Endothelial cell of umbilical vein (primary cell): Measurements from ENCODE around the gene HBP1. TPM values are rescaled to one million over a fixed set of nuclear protein-coding genes. Genes with fewer than 3 reads are reported as not detected.
A peak's percentile ranks its signal among the peaks of the same experiment; 100 is the strongest.

ENCODE experiments used
- BruUV-seq: library from RNA; stranded (reverse); fragments of 400-500 nt; replicated peaks from 2 replicates; lab custom pipeline; 2021; lab: Mats Ljungman, UMichigan
- CTCF ChIA-PET: fragments of 300-600, 350-600 bp; sonication (Branson Sonifier 250); formaldehyde crosslinking; loops from one replicate; lab custom pipeline; 2021; ENCODE audit warnings: antibody characterized with exemption, inconsistent platforms; lab: Charles Lee
- POLR2A ChIA-PET: fragments of 300-600, 350-600 bp; sonication (Branson Sonifier 250); formaldehyde crosslinking; loops from one replicate; lab custom pipeline; 2021; ENCODE audit warnings: antibody characterized with exemption, inconsistent platforms; lab: Charles Lee
- DNase-seq: peaks from one replicate; pipeline ENCODE4 v3.0.0-alpha.2; 2011; ENCODE audit warnings: low read depth, low spot score
- FAIRE-seq: peaks from 2 replicates; lab custom pipeline; 2011; peaks lifted over from hg19 to GRCh38; lab: Jason Lieb, UNC
- H2AFZ ChIP-seq: 2 replicates; pipeline ENCODE4 v1.6.0; 2012; ENCODE audit warnings: low read depth, low read length, control low read depth, inconsistent platforms
- H3K27ac ChIP-seq: 2 replicates; pipeline ENCODE4 v1.5.1; 2011; ENCODE audit warnings: low read depth, mild to moderate bottlenecking, control low read depth, low read length, moderate library complexity; ENCODE audit not compliant: insufficient read depth
- H3K27me3 ChIP-seq, 2 experiments: 2 replicates each; pipeline versions ENCODE4 v1.6.0 to v1.6.1; 2011; ENCODE audit warnings: low read length in 2 of 2, mixed read lengths in 1 of 2; ENCODE audit not compliant: control insufficient read depth in 2 of 2, insufficient read depth in 2 of 2
- H3K36me3 ChIP-seq, 2 experiments: 2 replicates in 1 of 2; 3 replicates in 1 of 2; pipeline ENCODE4 v1.5.1; 2011; ENCODE audit warnings: low read length in 2 of 2, mild to moderate bottlenecking in 1 of 2, moderate library complexity in 1 of 2; ENCODE audit not compliant: control insufficient read depth in 2 of 2, insufficient read depth in 2 of 2; ENCODE audit errors: extremely low read depth in 1 of 2
- H3K4me1 ChIP-seq: 3 replicates; pipeline ENCODE4 v1.5.1; 2011; ENCODE audit warnings: mild to moderate bottlenecking, low read length; ENCODE audit not compliant: control insufficient read depth, insufficient read depth; ENCODE audit errors: extremely low read depth
- H3K4me2 ChIP-seq: 2 replicates; pipeline ENCODE4 v1.6.1; 2011; ENCODE audit warnings: low read length, control low read depth, mixed read lengths; ENCODE audit not compliant: insufficient read depth
- H3K4me3 ChIP-seq, 3 experiments: fragments of 200-600 bp in 1 of 3; sonication (generic), shearing (Covaris generic) in 1 of 3; replicated peaks in 1 of 3; 2 replicates each; pipeline ENCODE4 v1.5.1; 2011 to 2016; ENCODE audit warnings: control low read depth in 3 of 3, low read length in 3 of 3, mild to moderate bottlenecking in 2 of 3, inconsistent platforms in 1 of 3, low read depth in 1 of 3, moderate library complexity in 1 of 3; ENCODE audit not compliant: insufficient read depth in 1 of 3
- H3K79me2 ChIP-seq: 2 replicates; pipeline ENCODE4 v1.6.0; 2012; ENCODE audit warnings: low read length, inconsistent platforms; ENCODE audit not compliant: control insufficient read depth, insufficient read depth
- H3K9ac ChIP-seq: replicated peaks from 2 replicates; pipeline ENCODE3; 2011; ENCODE audit warnings: low read length, control low read depth; ENCODE audit not compliant: insufficient read depth; ENCODE audit errors: extremely low read depth
- H3K9me1 ChIP-seq: replicated peaks from 3 replicates; pipeline ENCODE4 v1.6.0; 2011; ENCODE audit warnings: mild to moderate bottlenecking, low read length; ENCODE audit not compliant: control insufficient read depth, insufficient read depth; ENCODE audit errors: extremely low read depth
- H3K9me3 ChIP-seq: replicated peaks from 2 replicates; pipeline ENCODE4 v1.5.1; 2012; ENCODE audit warnings: low read length, inconsistent platforms; ENCODE audit not compliant: control insufficient read depth, insufficient read depth
- H4K20me1 ChIP-seq: replicated peaks from 2 replicates; pipeline ENCODE3; 2011; ENCODE audit warnings: mild to moderate bottlenecking, low read length; ENCODE audit not compliant: control insufficient read depth, insufficient read depth; ENCODE audit errors: extremely low read depth
- EZH2 ChIP-seq: IDR thresholded peaks from 2 replicates; pipeline ENCODE4 v1.6.1; 2012; ENCODE audit warnings: borderline replicate concordance, low read depth, mild to moderate bottlenecking, moderate library complexity, low read length, inconsistent platforms; ENCODE audit not compliant: severe bottlenecking
- FOS ChIP-seq: IDR thresholded peaks from 2 replicates; pipeline ENCODE4 v1.6.1; 2011; ENCODE audit warnings: mild to moderate bottlenecking, low read length, moderate library complexity, borderline replicate concordance; ENCODE audit not compliant: insufficient read depth
- GATA2 ChIP-seq: IDR thresholded peaks from 2 replicates; pipeline ENCODE4 v1.7.0; 2011; ENCODE audit warnings: low read depth, mild to moderate bottlenecking, moderate library complexity, mixed read lengths, low read length; ENCODE audit not compliant: insufficient read length, insufficient read depth
- JUN ChIP-seq: IDR thresholded peaks from 2 replicates; pipeline ENCODE4 v1.6.1; 2011; ENCODE audit warnings: borderline replicate concordance, low read depth; ENCODE audit not compliant: insufficient read length, insufficient read depth
- MYC ChIP-seq: IDR thresholded peaks from one replicate; pipeline ENCODE4 v1.6.1; 2011; ENCODE audit warnings: mild to moderate bottlenecking, low read depth, low read length
- POLR2A ChIP-seq: IDR thresholded peaks from 2 replicates; pipeline ENCODE4 v1.6.1; 2012; ENCODE audit warnings: low read depth, mild to moderate bottlenecking, control low read depth, low read length
- POLR2AphosphoS5 ChIP-seq: IDR thresholded peaks from 2 replicates; pipeline ENCODE4 v1.6.1; 2012; ENCODE audit warnings: low read depth, mild to moderate bottlenecking, control low read depth, low read length, moderate library complexity; ENCODE audit not compliant: insufficient read depth
- dilution Hi-C: fragments of 300-500 bp; cut with MboI; formaldehyde crosslinking; loops from one replicate; pipeline ENCODE4 v1.15.0; 2019; ENCODE audit warnings: low sequenced_read_pairs; ENCODE audit not compliant: extremely low pct_ligation_motif_present
- intact Hi-C: fragments of 100-400 bp; cut with micrococcal nuclease; formaldehyde crosslinking; loops from one replicate; pipeline ENCODE4 v1.10.0; 2022
- polyA plus RNA-seq, 4 experiments: library from polyadenylated mRNA; depleted of rRNA in 3 of 4; stranded (reverse) in 3 of 4; unstranded in 1 of 4; fragments of >200 nt; gene quantifications; 2 replicates each; pipeline versions ENCODE4 v1.2.1 to v1.2.3, GENCODE V29; 2011 to 2012; ENCODE audit warnings: missing spikeins in 1 of 4
- total RNA-seq: library from RNA; stranded (reverse); gene quantifications from 2 replicates; pipeline ENCODE4 v1.2.3, GENCODE V29; 2021
- TF ChIP-seq, protein P1 (sequence below): IDR thresholded peaks from 2 replicates; pipeline ENCODE4 v1.6.1; 2011; ENCODE audit not compliant: insufficient read depth, insufficient read length
- TF ChIP-seq, protein P2 (sequence below), 2 donors: IDR thresholded peaks; 1 replicate in 1 of 2; 2 replicates in 1 of 2; pipeline ENCODE4 v1.5.1; 2011; ENCODE audit warnings: low read length in 2 of 2, mild to moderate bottlenecking in 2 of 2, moderate library complexity in 2 of 2, control low read depth in 1 of 2, inconsistent platforms in 1 of 2, low read depth in 1 of 2; ENCODE audit not compliant: insufficient read depth in 1 of 2; ENCODE audit errors: extremely low read depth in 1 of 2

Gene HBP1
- total and polyA plus RNA-seq, 2 donors (not counting 3 experiments of a cell fraction or from before 2014, with no cell fraction given), result 49.6 to 63.4 TPM

DNA sequence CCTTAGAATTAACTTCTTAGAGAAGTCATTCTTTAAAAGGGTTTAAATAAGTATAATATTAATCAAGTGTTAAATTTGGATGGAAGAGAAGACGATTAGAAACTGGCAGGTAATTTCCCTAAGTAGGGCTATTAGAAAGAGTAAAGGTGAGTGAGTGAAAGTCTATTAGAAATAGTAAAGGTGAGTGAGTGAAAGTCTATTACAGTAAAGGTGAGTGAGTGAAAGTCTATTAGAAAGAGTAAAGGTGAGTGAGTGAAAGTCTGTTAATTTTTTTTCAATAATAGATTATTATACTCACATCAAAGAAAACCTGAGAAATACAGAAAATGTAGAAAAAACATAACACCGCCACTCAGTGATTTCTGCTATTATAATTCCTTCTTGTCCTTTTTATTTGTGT is 10.8 kb upstream of the HBP1 start:
- FAIRE-seq, result no peak
- no peak overlapping the region for H3K4me2 ChIP-seq
- TF ChIP-seq POLR2A (no peak), GATA2 (no peak), EZH2 (no peak)
- TF ChIP-seq, protein P1, sequence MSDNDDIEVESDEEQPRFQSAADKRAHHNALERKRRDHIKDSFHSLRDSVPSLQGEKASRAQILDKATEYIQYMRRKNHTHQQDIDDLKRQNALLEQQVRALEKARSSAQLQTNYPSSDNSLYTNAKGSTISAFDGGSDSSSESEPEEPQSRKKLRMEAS, result no peak
- peaks cover under 1% of the 10 kb centered on the region for H3K4me1 ChIP-seq
- ChIA-PET POLR2A (no interaction called here), CTCF (no interaction called here)
- no peaks in the 10 kb centered on the region for H3K9me3 ChIP-seq
- no peak for DNase-seq
- no peaks in the 10 kb centered on the region for H3K27me3 ChIP-seq
- no peak overlapping the region for H2AFZ ChIP-seq
- H3K79me2 ChIP-seq, result no peaks in the 10 kb centered on the region
- H3K9me1 ChIP-seq, result no peaks in the 10 kb centered on the region
- H4K20me1 ChIP-seq, result no peaks in the 10 kb centered on the region
- dilution Hi-C loops (no loop called here), intact Hi-C loops (no loop called here)
- no TSS peak for BruUV-seq
- no peak overlapping the region for H3K9ac ChIP-seq
- H3K36me3 ChIP-seq, result peaks cover 0 to 4% of the 10 kb centered on the region in 2 experiments
- no peak overlapping the region for H3K27ac ChIP-seq
- no peak overlapping the region for H3K4me3 ChIP-seq

DNA sequence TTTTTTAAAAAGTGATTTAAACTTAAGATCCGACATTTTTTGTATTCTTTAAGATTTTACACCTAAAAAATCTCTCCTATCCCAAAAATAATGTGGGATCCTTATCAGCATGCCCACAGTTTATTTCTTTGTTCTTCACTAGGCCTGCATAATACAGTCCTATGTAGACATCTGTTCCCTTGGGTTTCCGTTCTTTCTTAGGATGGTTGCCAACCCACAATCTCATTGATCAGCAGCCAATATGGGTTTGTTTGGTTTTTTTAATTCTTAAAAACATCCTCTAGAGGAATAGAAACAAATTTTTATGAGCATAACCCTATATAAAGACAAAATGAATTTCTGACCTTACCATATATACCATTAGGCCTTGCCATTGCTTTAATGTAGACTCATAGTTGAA is 8.4 kb upstream of the HBP1 start:
- H3K79me2 ChIP-seq, result no peaks in the 10 kb centered on the region

More for the DNA sequence above, 8.4 kb upstream of the HBP1 start:
- Histone ChIP-seq H3K4me1 (peaks cover 22% of the 10 kb centered on the region), H3K4me2 (no peak overlapping the region), H3K27ac (no peak overlapping the region), H3K4me3 (no peak overlapping the region), H3K9ac (no peak overlapping the region), H3K36me3 (peaks cover 0 to 2% of the 10 kb centered on the region in 2 experiments), H3K27me3 (no peaks in the 10 kb centered on the region), H4K20me1 (no peaks in the 10 kb centered on the region), H3K9me1 (no peaks in the 10 kb centered on the region), H2AFZ (no peak overlapping the region), H3K9me3 (no peaks in the 10 kb centered on the region)
- dilution Hi-C loops (no loop called here), intact Hi-C loops (loop anchor here (10.0 kb wide), 1 partner anchor 626 kb away; no protein-coding TSS in a partner anchor)
- BruUV-seq, result no TSS peak
- peak; percentile 56 for DNase-seq
- ChIA-PET CTCF (interaction anchor here (2.2 to 3.0 kb wide), 2 partner anchors 10 to 212 kb away, joined by 7 to 13 read pairs; no protein-coding TSS in a partner anchor), POLR2A (no interaction called here)
- peak; percentile 4 for FAIRE-seq
- TF ChIP-seq EZH2 (no peak), POLR2AphosphoS5 (no peak), FOS (no peak), JUN (no peak), GATA2 (no peak), MYC (no peak), POLR2A (no peak)
- TF ChIP-seq, protein P2, sequence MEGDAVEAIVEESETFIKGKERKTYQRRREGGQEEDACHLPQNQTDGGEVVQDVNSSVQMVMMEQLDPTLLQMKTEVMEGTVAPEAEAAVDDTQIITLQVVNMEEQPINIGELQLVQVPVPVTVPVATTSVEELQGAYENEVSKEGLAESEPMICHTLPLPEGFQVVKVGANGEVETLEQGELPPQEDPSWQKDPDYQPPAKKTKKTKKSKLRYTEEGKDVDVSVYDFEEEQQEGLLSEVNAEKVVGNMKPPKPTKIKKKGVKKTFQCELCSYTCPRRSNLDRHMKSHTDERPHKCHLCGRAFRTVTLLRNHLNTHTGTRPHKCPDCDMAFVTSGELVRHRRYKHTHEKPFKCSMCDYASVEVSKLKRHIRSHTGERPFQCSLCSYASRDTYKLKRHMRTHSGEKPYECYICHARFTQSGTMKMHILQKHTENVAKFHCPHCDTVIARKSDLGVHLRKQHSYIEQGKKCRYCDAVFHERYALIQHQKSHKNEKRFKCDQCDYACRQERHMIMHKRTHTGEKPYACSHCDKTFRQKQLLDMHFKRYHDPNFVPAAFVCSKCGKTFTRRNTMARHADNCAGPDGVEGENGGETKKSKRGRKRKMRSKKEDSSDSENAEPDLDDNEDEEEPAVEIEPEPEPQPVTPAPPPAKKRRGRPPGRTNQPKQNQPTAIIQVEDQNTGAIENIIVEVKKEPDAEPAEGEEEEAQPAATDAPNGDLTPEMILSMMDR (IDR thresholded peaks at IDR 0.05; ENCODE audit: extremely low read depth in 1 of 2, insufficient read depth in 1 of 2, low read depth in 1 of 2, low read length in 2 of 2), result no peak
- TF ChIP-seq, protein P1, result no peak
